ENCODE measurements around the gene CLN3. TPM values are rescaled to one million over a fixed set of nuclear protein-coding genes. Genes with fewer than 3 reads are reported as not detected.
"Not testable (repeated sequence)": the region's sequence is repeated elsewhere in the genome, so short reads cannot be mapped to it uniquely, and the experiment has no call there.

The CLN3 gene
- total RNA-seq, 1 donor from 2014 or later = 10.2 TPM

DNA sequence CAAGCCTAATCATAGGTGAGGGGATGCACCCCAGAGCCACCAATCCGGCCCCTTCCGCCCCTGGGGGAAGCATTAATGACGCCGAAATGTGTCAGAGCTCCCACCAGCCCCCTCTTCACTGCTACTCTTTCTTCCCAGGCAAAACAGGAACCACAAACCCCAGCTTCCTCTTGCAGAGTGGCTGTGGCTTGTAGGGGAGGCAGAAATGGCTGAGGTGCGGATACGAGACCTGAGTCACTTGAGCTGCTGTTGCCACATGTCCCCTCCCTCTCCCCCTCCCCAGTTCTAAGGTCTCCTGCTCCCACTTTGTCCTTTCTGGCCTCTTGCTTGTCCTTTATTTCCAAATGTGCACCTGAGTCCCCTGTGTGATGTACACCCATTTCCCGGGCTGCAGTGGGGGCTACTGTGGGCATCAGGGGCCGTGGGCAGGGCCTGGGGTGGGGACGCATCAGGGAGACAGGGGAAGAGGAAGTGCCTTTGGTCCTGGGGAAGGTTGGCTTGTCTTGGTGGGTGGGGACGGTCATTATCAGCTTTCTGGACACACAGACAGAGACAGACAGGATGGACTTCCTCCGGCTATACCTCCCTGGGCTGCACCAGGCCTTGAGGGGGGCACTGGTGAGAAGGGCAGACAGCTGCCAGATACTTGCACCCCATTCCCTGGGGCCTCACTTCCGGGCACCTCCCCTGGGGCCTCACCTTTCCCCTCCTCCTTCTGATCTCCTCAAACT is 2.4 kb upstream of the CLN3 start, which contains the start of gene APOBR:
Gene APOBR, plus strand, starts transcription at position 523 of the 731 bp plus-strand sequence. Its CDS starts 39 bp downstream, at position 562.
- peak; percentile 12 for ATAC-seq

DNA sequence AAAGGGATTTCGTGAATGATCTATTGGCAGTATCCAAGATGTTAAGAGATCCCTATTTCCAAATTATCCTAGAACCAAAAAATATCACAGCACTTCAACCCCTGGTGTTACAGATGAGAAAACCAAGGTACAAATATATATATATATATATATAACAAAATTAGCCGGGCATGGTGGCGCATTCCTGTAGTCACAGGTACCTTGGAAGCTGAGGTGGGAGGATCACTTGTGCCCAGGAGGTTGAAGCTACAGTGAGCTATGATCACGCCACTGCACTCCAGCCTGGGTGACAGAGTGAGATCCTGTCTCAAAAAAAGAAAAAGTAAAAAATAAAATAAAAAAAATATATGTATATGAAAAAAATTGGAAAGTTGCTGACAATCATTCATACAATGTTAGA is 637 bp upstream of the CLN3 start:
- ATAC-seq = no peak

DNA sequence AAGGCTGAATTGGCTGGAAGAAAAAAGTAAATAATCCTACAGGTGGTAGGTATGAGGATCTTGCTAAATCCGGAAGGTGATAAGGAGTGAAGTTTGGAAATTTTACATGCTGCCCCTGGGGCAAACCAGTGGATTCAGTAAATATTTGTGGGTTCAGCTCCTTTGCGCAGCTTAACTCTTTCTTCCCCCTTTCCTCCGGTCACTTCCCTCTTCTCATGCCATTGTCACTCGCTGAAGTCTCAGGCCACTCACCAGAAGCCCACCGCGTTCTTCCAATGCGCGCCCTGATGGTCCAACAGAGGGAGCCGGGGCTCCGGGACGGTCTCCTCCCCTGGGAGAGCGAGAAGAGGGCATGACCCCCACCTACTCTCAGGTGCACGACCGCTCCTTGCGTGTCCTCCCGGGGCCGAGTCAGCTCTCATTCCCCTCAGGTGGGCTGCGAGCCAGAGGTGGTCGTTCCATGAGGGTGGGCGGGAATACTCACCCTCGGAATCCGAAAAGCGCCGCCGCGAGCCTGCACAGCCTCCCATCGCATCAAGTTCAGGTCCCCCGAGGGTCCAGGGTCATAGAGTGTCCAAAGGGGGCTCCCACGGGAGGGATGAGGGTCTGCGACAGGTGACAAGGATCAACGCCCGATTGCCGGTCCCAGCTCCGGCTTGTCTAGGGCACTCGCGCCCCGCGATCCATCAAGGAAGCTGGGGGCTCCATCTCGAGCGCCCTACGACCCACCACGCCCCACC is 474 bp downstream of the CLN3 start:
- ATAC-seq = peak; percentile 10

DNA sequence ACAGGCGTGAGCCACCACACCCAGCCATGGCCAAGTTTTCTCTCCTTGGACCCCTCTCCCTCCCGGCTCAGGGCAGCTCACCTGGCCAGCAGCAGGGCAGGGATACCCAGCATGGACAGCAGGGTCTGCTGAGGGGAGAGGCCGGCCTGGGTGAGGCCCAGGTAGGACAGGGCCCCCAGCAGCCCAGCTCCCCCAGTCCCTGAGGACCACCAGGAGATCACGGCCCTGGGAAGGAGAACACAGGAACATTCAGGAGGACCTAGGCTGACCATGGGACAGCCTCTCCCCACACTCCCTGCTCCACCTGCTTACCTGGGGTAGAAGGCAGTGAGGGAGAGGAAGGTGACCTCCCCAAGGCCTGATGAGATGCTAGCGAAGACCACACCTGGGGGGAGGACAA is 5.6 kb downstream of the CLN3 start:
- ATAC-seq = no peak

DNA sequence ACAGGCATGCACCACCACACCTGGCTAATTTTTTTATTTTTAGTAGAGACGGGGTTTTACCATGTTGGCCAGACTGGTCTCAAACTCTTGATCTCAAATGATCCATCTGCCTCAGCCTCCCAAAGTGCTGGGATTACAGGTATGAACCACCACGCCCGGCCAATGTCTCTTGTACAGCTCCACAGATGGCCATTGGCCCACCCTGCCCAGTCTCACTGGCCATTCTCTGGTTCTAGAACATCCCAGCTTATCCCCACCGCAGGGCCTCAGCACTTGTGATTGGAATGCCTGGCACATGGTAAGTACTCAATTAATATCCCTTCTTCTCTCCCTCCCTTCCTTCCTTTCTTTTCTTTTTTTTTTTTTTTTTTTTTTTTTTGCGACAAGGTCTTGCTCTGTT is 8.5 kb downstream of the CLN3 start:
- ATAC-seq = not testable (repeated sequence)

DNA sequence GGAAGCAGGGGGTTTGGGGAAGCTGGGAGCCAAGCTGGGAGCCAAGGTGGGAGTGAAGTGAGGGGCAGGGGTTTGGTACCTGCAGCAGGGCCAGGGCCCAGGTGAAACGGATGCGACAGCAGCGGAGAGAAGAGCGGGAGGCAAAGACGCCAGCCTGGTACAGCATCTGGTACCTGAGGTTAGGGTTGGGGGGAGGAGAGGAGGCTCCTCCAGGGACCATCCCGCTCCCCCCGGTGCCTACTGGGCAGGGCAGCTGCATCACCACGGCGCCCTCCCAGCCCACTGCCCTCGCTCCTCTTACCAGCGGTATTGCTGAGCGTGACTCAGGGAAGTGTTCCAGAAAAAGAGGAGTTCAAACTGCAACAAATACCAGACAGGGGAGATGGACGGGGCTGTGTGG is 9.8 kb downstream of the CLN3 start:
- no peak for ATAC-seq

DNA sequence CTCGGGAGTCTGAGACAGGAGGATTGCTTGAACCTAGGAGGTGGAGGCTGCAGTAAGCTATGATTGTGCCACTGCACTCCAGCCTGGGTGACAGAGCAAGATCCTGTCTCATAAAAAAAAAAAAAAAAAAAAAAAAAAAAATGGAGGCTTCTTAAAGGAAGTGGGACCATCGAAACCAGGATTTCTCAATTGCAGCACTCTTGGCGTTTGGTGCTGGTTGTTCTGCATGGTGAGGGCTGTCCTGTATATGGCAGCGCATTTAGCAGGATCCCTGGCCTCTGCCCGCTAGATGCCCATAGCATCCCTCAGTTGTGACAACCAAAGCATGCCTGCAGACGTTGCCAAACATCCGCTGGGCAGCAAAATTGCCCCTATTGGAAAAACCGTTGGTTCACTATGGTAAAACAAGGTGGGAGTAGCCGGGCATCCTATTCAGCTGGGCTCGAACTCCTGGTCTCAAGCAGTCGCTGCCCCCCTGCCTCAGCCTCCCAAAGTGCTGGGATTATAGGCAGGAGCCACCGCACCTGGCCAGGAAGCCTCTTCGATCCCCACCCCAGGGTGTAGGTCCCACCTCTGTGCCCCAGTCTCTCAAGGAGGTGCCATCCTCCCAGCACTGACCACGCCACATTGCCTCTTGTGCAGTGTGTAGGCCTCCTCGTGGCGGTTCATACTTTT is 13.2 kb downstream of the CLN3 start:
- ATAC-seq = no peak

DNA sequence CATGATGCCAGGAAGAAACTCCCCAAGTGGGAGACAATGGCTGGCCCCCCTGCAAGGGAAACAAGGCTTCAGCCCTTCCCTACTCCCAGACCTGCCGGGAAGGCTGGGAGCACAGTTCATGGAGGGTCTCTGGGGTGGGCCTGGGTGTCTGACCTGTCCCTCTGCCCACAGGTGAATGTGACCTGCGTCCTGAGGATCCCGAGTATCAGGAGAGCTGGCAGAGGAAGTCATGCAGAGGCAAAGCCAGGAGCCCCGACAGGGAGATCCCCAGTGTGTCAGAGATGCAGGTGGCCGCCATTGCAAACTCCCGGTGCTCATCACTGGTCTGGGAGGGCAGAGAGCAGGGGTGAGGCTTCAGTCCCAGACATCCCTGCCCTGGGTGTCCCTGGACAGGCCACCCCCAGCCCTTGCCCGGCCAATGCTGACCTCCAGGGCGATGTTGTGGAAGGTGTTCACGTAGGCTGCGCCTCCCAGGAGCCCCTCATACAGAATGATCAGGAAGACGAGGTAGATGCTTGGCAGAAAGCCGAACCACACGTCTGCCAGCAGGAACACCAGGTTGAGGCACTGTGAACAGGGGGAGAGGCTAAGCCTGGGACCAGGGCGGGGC is 14.5 kb downstream of the CLN3 start:
- ATAC-seq = no peak

DNA sequence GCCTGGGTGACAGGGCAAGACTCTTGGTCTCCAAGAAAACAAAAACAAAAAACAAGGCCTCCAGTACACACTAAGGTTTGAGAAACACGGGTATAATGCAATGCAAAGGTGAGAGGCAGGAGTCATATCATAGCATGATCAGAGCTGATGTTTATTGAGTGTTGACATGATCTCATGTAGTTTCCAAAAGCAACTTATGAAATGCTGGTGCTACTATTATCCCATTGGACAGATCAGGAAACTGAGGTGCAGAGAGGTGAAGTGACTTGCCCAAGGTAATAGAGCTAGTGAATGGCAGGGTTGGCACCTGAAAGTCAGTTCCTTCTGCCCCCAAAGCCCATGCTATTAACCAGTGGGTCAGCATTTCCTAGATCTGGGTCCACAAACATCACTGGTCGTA is 16.7 kb downstream of the CLN3 start:
- no peak for ATAC-seq

DNA sequence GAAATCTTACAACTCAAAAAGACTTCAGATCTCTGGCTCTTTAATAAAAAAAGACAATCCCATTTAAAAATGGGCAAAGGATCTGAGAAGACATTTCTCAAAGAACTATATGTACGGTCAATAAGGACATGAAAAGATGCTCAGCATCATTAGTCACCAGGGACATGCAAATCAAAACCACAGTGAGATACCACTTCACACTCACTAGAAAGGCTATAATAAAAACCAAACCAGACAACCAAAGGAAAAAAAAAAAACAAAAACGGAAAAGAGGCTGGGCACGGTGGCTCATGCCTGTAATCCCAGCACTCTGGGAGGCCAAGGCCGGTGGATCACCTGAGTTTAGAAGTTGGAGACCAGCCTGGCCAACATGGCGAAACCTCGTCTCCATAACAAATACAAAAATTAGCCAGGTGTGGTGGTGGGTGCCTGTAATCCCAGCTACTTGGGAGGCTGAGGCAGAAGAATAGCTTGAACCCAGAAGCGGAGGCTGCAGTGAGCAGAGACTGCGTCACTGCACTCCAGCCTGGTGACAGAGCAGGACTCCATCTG is 18.1 kb downstream of the CLN3 start:
- no peak for ATAC-seq

DNA sequence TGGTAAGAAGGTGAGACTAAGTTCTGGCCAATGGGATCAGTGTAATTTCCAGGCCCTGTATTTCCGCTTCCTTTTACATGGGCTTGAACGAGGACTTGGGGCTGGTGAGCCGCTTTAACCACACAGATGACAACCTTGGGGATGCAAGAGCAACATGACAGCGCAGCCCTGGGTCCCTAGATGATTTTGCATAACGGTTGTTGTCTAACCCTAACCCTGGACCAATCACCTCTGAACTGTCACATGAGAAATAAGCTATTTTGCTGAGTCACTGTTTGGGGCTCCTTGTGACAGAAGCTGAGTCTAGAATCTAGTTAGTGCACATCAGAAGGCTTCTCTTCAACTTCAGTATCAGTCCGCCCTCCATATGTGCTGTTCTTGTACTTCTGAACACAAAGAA is 44.8 kb downstream of the CLN3 start:
- ATAC-seq = not testable (repeated sequence)

DNA sequence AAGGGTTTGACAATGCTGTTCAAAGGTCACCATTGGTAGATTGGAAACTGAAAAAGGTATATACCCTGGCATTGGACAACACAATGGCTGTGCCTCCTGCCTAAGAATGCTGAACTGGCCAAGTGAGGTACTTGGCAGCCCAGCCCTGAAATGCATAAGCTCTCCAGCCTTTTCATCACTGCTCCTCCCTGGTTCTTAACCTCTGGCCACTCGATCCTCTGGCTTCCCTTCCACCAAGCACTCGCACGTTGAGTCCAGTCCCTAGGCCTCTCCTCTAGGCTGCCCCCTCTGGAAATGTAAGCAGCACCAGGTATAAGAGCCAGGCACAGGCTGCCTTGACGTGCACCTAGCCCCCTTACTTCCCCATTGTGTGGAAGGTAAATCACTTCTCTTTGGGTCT is 45.5 kb downstream of the CLN3 start:
- not testable (repeated sequence) for ATAC-seq

DNA sequence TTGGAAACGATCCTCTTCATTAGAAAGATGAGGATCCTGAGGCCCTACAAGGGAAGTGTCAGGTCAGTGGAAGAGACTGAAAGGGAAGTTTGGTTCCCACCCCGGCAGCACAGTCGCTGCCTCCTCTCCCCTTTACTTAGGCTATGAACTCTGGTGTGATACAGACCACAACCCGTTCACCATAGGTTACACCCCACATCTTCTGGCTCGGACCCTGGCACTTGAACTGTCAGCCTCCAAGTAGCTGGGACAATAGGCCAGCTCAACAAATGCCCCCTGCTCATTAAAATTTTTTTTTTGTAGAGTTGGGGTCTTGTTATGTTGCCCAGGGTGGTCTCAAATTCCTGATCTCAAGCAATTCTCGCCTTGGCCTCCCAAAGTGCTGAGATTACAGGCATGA is 47.9 kb downstream of the CLN3 start:
- not testable (repeated sequence) for ATAC-seq

DNA sequence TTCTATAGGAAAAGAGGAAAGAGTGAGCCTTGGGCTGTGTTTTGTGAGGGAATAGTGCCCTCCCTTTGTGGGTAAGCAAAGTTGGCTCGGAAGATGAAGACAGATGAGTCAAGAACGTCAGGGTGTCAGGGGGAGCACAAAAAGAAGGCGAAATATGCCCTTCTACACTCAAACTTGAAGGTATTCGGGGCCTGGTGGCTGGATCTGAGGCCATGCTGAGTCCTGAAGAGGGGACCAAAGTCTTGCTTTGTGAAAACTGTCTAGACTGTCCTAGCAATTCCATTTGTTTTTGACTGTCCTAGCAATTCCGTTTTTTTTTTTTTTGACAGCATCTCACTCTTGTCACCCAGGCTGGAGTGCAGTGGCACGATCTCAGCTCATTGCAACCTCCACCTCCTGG is 53.0 kb downstream of the CLN3 start:
- ATAC-seq = peak; percentile 15

DNA sequence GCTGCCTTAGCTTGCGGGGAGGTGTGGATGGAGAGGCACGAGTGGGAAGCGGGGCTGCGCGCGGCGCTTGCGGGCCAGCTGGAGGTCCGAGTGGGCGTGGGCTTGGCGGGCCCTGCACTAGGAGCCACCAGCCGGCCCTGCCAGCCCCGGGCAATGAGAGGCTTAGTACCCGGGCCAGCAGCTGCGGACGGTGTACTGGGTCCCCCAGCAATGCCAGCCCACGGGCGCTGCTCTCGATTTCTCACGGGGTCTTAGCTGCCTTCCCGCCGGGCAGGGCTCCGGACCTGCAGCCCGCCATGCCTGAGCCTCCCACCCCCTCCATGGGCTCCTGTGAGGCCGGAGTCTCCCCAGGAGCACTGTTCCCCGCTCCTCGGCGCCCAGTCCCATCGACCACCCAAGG is 56.5 kb downstream of the CLN3 start:
- not testable (repeated sequence) for ATAC-seq

Other genes with a start within 250 kb of the CLN3 start
- gene SBK1, start 199.5 kb downstream of the CLN3 start, total RNA-seq = 0.52 TPM
- 1.00 TPM for gene NPIPB6, start 128.6 kb downstream of the CLN3 start, total RNA-seq
- gene EIF3CL, start 88.2 kb downstream of the CLN3 start, total RNA-seq = 81.2 TPM
- not detected for gene NPIPB7, start 19.7 kb downstream of the CLN3 start, total RNA-seq
- gene APOBR, start 2.6 kb upstream of the CLN3 start, total RNA-seq = 0.36 TPM
- not detected for gene IL27, start 14.8 kb upstream of the CLN3 start, total RNA-seq
- gene NUPR1, start 46.9 kb upstream of the CLN3 start, total RNA-seq = 64.4 TPM
- 11.4 TPM for gene SGF29, start 61.8 kb upstream of the CLN3 start, total RNA-seq
- gene SULT1A2, start 105.0 kb upstream of the CLN3 start, total RNA-seq = 0.32 TPM
- 4.7 TPM for gene SULT1A1, start 118.0 kb upstream of the CLN3 start, total RNA-seq
- 0.24 TPM for gene NPIPB8, start 146.0 kb upstream of the CLN3 start, total RNA-seq
- gene EIF3C, start 219.4 kb upstream of the CLN3 start, total RNA-seq = 318 TPM